ENCODE data around the gene POLR3GL. TPM values are rescaled to one million over a fixed set of nuclear protein-coding genes. Genes with fewer than 3 reads are reported as not detected.

Gene POLR3GL
- total RNA-seq, 2 experiments from 2014 or later = 25.0 to 26.5 TPM

- DNase-seq (no peak), ATAC-seq (no peak)
- Mint-ChIP-seq H3K36me3 (ENCODE audit: low read depth) (peaks cover 50% of the 10 kb centered on the region), H3K4me3 (peak overlapping the region; percentile 87), H3K27ac (peak overlapping the region; percentile 55), H3K9me3 (ENCODE audit: insufficient read depth) (no peaks in the 10 kb centered on the region), H3K27me3 (ENCODE audit: low read depth) (no peaks in the 10 kb centered on the region), H3K4me1 (ENCODE audit: low read depth) (peaks cover 52% of the 10 kb centered on the region)
- ChIA-PET CTCF (interaction anchor here (1.2 to 12.8 kb wide), 4 partner anchors 13 to 148 kb away, joined by 3 to 235 read pairs (median 4); partner anchors contain the start of gene NUDT17), POLR2A (interaction anchor here (0.7 to 11.5 kb wide), 9 partner anchors 8 to 134 kb away, joined by 3 to 373 read pairs (median 5); partner anchors contain the start of genes ANKRD34A, PIAS3 and POLR3GL)
These were observed 28.6 kb downstream of the POLR3GL start for GRCh38 chr1:145992958-145993617.

GRCh38 chr1:145993618-145994390, 29.3 kb downstream of the POLR3GL start:
- Mint-ChIP-seq H3K36me3 (ENCODE audit: low read depth) (peaks cover 50% of the 10 kb centered on the region), H3K9me3 (ENCODE audit: insufficient read depth) (no peaks in the 10 kb centered on the region)
- POLR2A ChIA-PET = interaction anchor here (0.9 to 11.5 kb wide), 9 partner anchors 8 to 135 kb away, joined by 3 to 373 read pairs (median 5); partner anchors contain the start of genes ANKRD34A, PIAS3 and POLR3GL

GRCh38 chr1:145994391-145995120, 30.1 kb downstream of the POLR3GL start:
- ChIA-PET CTCF (interaction anchor here (1.2 to 12.8 kb wide), 4 partner anchors 14 to 149 kb away, joined by 3 to 235 read pairs (median 26); partner anchors contain the start of gene NUDT17), POLR2A (interaction anchor here (1.0 to 11.5 kb wide), 7 partner anchors 7 to 122 kb away, joined by 3 to 373 read pairs (median 5); no protein-coding TSS in a partner anchor)
- peaks cover 58% of the 10 kb centered on the region for H3K4me1 Mint-ChIP-seq (ENCODE audit: low read depth)
- no peaks in the 10 kb centered on the region for H3K9me3 Mint-ChIP-seq (ENCODE audit: insufficient read depth)
- DNase-seq (peak; percentile 66), ATAC-seq (no peak)
- peaks cover 50% of the 10 kb centered on the region for H3K36me3 Mint-ChIP-seq (ENCODE audit: low read depth)
- peak overlapping the region; percentile 87 for H3K4me3 Mint-ChIP-seq
- H3K27ac Mint-ChIP-seq = peak overlapping the region; percentile 95
- H3K27me3 Mint-ChIP-seq (ENCODE audit: low read depth) = no peaks in the 10 kb centered on the region

More at GRCh38 chr1:145993618-145994390, 29.3 kb downstream of the POLR3GL start:
- ATAC-seq = no peak
- DNase-seq = no peak
- peak overlapping the region; percentile 87 for H3K4me3 Mint-ChIP-seq
- H3K27ac Mint-ChIP-seq = peak overlapping the region; percentile 95
- H3K4me1 Mint-ChIP-seq (ENCODE audit: low read depth) = peaks cover 53% of the 10 kb centered on the region
- CTCF ChIA-PET = interaction anchor here (1.2 to 12.8 kb wide), 5 partner anchors 12 to 149 kb away, joined by 3 to 235 read pairs (median 4); partner anchors contain the start of gene NUDT17
- no peaks in the 10 kb centered on the region for H3K27me3 Mint-ChIP-seq (ENCODE audit: low read depth)

- H3K4me1 Mint-ChIP-seq (ENCODE audit: low read depth) = peaks cover 62% of the 10 kb centered on the region
- ATAC-seq (no peak), DNase-seq (no peak)
- no peaks in the 10 kb centered on the region for H3K9me3 Mint-ChIP-seq (ENCODE audit: insufficient read depth)
- peak overlapping the region; percentile 95 for H3K27ac Mint-ChIP-seq
- CTCF ChIA-PET = interaction anchor here (2.0 to 12.8 kb wide), 3 partner anchors 8 to 16 kb away, joined by 9 to 235 read pairs (median 49); no protein-coding TSS in a partner anchor
- POLR2A ChIA-PET = interaction anchor here (1.1 to 11.5 kb wide), 9 partner anchors 8 to 136 kb away, joined by 3 to 373 read pairs (median 23); partner anchors contain the start of genes ANKRD34A, PIAS3, POLR3GL and RBM8A
- H3K4me3 Mint-ChIP-seq = peak overlapping the region; percentile 87
- H3K36me3 Mint-ChIP-seq (ENCODE audit: low read depth) = peaks cover 50% of the 10 kb centered on the region
- no peaks in the 10 kb centered on the region for H3K27me3 Mint-ChIP-seq (ENCODE audit: low read depth)
These were observed 30.8 kb downstream of the POLR3GL start for GRCh38 chr1:145995148-145995881.

- Mint-ChIP-seq H3K27ac (peak overlapping the region; percentile 95), H3K4me3 (peak overlapping the region; percentile 87), H3K36me3 (ENCODE audit: low read depth) (peaks cover 49% of the 10 kb centered on the region), H3K9me3 (ENCODE audit: insufficient read depth) (no peaks in the 10 kb centered on the region), H3K4me1 (ENCODE audit: low read depth) (peaks cover 57% of the 10 kb centered on the region), H3K27me3 (ENCODE audit: low read depth) (no peaks in the 10 kb centered on the region)
- DNase-seq = peak; percentile 39
- POLR2A ChIA-PET = interaction anchor here (0.6 to 11.5 kb wide), 17 partner anchors 9 to 1048 kb away, joined by 3 to 373 read pairs (median 10); partner anchors contain the start of genes ANKRD34A, LIX1L, PEX11B and PIAS3
- ATAC-seq = no peak
- CTCF ChIA-PET = interaction anchor here (0.6 to 12.8 kb wide), 5 partner anchors 8 to 149 kb away, joined by 3 to 235 read pairs (median 9); no protein-coding TSS in a partner anchor
These were observed 31.5 kb downstream of the POLR3GL start for GRCh38 chr1:145995964-145996432.

- H3K9me3 Mint-ChIP-seq (ENCODE audit: insufficient read depth) = no peaks in the 10 kb centered on the region
- DNase-seq = peak; percentile 97
- H3K27me3 Mint-ChIP-seq (ENCODE audit: low read depth) = no peaks in the 10 kb centered on the region
- peaks cover 59% of the 10 kb centered on the region for H3K4me1 Mint-ChIP-seq (ENCODE audit: low read depth)
- peak within 1 kb of the TSS; percentile 87 for H3K4me3 Mint-ChIP-seq
- peaks cover 48% of the 10 kb centered on the region for H3K36me3 Mint-ChIP-seq (ENCODE audit: low read depth)
- CTCF ChIA-PET = interaction anchor here (0.6 to 12.8 kb wide), 7 partner anchors 9 to 150 kb away, joined by 3 to 235 read pairs (median 9); partner anchors contain the start of genes ANKRD34A and POLR3GL
- H3K27ac Mint-ChIP-seq = peak within 1 kb of the TSS; percentile 95
- POLR2A ChIA-PET = interaction anchor here (0.6 to 11.5 kb wide), 17 partner anchors 9 to 1047 kb away, joined by 3 to 373 read pairs (median 10); partner anchors contain the start of genes ANKRD34A, LIX1L, PEX11B and PIAS3
- ATAC-seq = peak; percentile 94
These were observed 32.0 kb downstream of the POLR3GL start, which contains the start of gene TXNIP for GRCh38 chr1:145996433-145997015. Gene TXNIP, minus strand, starts transcription at chr1:145996579. Its CDS starts 313 bp downstream, at chr1:145996266.

- ChIA-PET CTCF (interaction anchor here (1.2 to 12.8 kb wide), 7 partner anchors 9 to 150 kb away, joined by 3 to 235 read pairs (median 9); partner anchors contain the start of genes ANKRD34A and POLR3GL), POLR2A (interaction anchor here (0.8 to 11.5 kb wide), 13 partner anchors 10 to 79 kb away, joined by 3 to 373 read pairs (median 12); partner anchors contain the start of genes ANKRD34A, LIX1L, PEX11B and POLR3GL)
- ATAC-seq (peak; percentile 59), DNase-seq (peak; percentile 73)
- H3K27me3 Mint-ChIP-seq (ENCODE audit: low read depth) = no peaks in the 10 kb centered on the region
- H3K9me3 Mint-ChIP-seq (ENCODE audit: insufficient read depth) = no peaks in the 10 kb centered on the region
- H3K36me3 Mint-ChIP-seq (ENCODE audit: low read depth) = peaks cover 41% of the 10 kb centered on the region
- peaks cover 56% of the 10 kb centered on the region for H3K4me1 Mint-ChIP-seq (ENCODE audit: low read depth)
- H3K4me3 Mint-ChIP-seq = peak overlapping the region; percentile 87
- H3K27ac Mint-ChIP-seq = peak overlapping the region; percentile 95
These were observed 32.7 kb downstream of the POLR3GL start for GRCh38 chr1:145997016-145997717.

- H3K4me3 Mint-ChIP-seq = peak overlapping the region; percentile 87
- peaks cover 37% of the 10 kb centered on the region for H3K36me3 Mint-ChIP-seq (ENCODE audit: low read depth)
- CTCF ChIA-PET = interaction anchor here (1.1 to 12.8 kb wide), 9 partner anchors 10 to 151 kb away, joined by 3 to 235 read pairs (median 6); partner anchors contain the start of genes ANKRD34A and POLR3GL
- H3K4me1 Mint-ChIP-seq (ENCODE audit: low read depth) = peaks cover 51% of the 10 kb centered on the region
- no peaks in the 10 kb centered on the region for H3K9me3 Mint-ChIP-seq (ENCODE audit: insufficient read depth)
- H3K27ac Mint-ChIP-seq = peak overlapping the region; percentile 95
- POLR2A ChIA-PET = interaction anchor here (0.9 to 11.5 kb wide), 10 partner anchors 9 to 79 kb away, joined by 4 to 373 read pairs (median 18); partner anchors contain the start of genes ANKRD34A, LIX1L, PEX11B and POLR3GL
- no peaks in the 10 kb centered on the region for H3K27me3 Mint-ChIP-seq (ENCODE audit: low read depth)
- ATAC-seq (no peak), DNase-seq (no peak)
These were observed 33.2 kb downstream of the POLR3GL start for GRCh38 chr1:145997718-145998023.

GRCh38 chr1:145999321-146000024, 35.0 kb downstream of the POLR3GL start:
- DNase-seq (peak; percentile 40), ATAC-seq (no peak)
- Mint-ChIP-seq H3K36me3 (ENCODE audit: low read depth) (peaks cover 19% of the 10 kb centered on the region), H3K27ac (peak overlapping the region; percentile 95), H3K27me3 (ENCODE audit: low read depth) (no peaks in the 10 kb centered on the region), H3K4me1 (ENCODE audit: low read depth) (peaks cover 42% of the 10 kb centered on the region), H3K4me3 (peak overlapping the region; percentile 38), H3K9me3 (ENCODE audit: insufficient read depth) (no peaks in the 10 kb centered on the region)
- CTCF ChIA-PET = interaction anchor here (12.8 kb wide), 1 partner anchor 21 kb away, joined by 235 read pairs; no protein-coding TSS in a partner anchor
- POLR2A ChIA-PET = interaction anchor here (0.7 kb wide), 1 partner anchor 36 kb away, joined by 3 read pairs; no protein-coding TSS in a partner anchor

Data from activated CD8-positive, alpha-beta T cell treated with anti-CD3 and anti-CD28 coated beads, Interleukin-2, amount 10 ng/mL, durations not matched to agents 7 days and 5 days (primary cell).